Loucy (cell line): ENCODE results near the gene SLC2A5.

Experiments used
- CTCF ChIP-seq: fragments of 200-600 bp; sonication (generic); conservative IDR thresholded peaks from 2 replicates; pipeline ENCODE4 v1.5.1; 2014; ENCODE audit warnings: mild to moderate bottlenecking, antibody characterized with exemption, low read length
- EZH2phosphoT487 ChIP-seq: fragments of 200-600 bp; IDR thresholded peaks from 2 replicates; pipeline ENCODE4 v1.6.1; 2018; ENCODE audit warnings: antibody characterized with exemption, mild to moderate bottlenecking, moderate library complexity, borderline replicate concordance

GRCh38 chr1:9085306-9085940, 16.0 kb upstream of the SLC2A5 start:
- TF ChIP-seq CTCF, result no peak
- TF ChIP-seq EZH2phosphoT487, result no peak
